Measurements from ENCODE around the gene NCAPD3.
"Not testable (repeated sequence)": the region's sequence is repeated elsewhere in the genome, so short reads cannot be mapped to it uniquely, and the experiment has no call there.

Gene NCAPD3

DNA sequence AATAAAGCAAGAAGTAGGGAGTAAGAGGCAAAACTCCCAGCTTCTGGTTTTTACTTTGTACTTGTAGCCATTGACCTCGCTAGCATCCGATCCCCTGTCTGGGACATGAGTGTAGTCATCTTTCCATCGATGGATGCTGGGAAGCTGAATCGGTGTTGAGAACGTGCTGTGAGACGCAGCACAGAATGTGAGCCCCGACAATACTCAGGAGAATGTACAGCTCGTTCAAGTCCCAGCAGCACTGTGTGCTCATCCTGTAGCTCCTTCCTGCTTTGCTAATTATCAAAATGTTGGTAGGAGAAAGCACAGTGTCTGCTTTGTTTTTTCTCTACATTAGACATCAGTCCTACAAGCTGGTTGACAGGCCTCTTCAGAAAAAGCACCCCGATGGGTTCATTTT lies 98.3 kb downstream of the NCAPD3 start:
- no peak for FAIRE-seq

DNA sequence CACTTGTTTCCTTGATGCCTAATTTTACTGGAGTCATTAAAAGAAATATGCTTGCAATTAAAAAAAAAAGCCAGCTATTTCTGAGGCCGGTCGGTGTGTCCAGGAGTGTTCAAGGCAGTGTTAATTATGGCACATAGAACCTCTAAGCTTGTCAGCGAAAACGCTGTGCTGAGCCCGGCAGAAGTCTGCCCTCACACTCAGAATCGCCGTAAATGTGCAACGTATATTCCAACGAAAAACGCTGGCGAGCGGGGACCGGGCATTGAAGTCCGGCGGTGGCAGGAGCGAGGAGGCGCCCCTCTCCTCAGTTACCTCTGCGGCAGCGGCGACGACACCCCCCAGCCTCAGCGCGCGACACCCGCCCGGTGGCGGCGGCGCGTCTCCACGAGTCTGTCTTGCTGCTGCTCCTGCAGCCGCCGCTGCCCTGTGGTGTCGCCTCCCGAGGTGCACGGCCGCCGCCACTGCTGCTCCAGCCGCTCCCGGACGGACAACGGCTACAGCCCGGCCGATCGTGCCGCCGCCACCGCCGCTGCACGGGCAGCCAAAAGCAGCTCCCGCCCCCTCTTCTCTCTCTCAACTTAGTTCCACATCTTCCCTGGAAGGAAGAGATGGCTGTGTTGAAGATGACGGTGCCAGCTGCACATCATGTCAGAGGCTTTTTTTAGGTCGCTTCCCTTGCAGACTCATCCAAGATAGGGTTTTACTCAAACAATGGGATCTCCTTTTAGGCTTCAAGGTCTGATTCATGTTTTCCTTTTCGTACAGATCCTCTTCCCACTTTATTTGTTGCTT lies 98.9 kb downstream of the NCAPD3 start:
- no peak for FAIRE-seq

DNA sequence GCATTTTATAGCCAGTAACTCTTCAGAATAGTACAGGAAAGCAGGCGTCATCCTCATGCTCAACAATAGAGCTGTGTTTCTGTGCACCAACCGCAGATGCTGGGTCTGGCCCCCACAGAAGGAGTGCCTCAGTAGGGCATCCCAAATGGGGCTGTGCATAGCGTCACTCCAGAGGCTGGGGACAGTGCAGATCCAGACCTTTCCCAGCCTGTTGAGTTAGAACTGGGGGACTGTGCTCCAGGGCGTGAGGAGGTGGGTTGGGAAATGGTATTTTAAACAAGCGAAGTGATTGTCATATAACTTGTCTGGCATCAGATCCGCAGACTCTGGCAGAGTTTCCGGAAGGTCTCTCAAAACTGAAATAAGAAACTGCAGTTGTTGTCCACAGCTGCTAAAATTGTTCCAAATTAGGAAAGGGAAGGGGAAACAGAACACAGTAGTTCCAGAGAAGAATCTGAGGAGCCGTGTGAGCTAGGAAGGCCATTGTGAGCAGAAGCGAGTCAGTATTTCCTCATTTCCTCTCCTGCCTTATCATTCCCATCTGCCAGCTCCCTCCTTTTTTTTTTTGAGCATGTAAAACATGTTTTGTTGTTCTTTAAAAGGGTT lies 102.7 kb downstream of the NCAPD3 start:
- FAIRE-seq: no peak

DNA sequence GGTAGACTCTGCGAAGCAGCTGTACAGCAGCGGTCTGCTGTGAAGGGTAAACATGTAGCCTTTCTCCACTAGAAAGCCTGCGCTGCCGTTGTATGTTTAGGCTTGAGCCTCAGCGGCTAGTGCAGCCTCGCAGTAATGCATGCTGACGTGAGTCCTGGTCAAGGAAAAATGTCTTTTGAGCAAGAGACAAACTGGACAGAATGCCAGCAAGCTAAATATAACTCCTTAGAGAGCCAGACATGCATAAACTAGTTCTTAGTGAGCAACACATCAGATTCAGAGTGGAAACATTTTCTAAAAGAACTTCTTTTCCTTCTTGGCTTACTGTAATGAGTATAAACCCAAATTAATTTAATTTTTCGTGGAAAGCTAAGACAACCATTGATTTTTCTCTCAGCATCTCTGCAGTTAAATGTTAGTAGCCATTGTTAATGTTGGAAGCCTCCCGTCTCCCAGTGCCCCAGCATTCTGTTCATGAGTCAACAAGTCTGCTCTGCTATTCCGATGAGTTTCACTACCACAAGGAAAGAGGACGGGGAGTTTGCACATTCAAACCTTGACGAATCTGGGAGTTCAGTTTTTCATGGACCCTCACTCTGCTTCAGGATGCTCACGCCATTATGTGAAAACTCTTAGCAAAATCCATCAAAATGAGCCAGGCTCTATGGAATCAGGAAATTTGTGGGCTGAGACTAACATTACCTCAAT lies 103.5 kb downstream of the NCAPD3 start:
- no peak for FAIRE-seq

DNA sequence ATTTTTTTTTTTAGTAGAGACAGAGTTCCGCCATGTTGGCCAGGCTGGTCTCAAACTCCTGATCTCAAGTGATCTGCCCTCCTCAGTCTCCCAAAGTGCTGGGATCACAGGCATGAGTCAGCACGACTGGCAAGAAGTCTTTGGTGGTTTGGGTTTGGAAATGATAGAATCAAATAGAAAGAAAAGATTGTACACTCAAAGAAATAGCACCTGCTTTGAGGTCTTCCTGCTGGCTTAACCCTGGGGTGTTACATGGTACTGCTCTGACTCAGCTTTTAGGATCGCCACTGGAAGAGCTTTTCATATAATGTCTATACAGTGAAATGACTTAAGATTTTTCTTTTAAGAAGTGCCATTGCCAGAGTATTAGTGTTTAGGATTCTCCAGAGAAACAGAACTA lies 104.7 kb downstream of the NCAPD3 start:
- no peak for FAIRE-seq

DNA sequence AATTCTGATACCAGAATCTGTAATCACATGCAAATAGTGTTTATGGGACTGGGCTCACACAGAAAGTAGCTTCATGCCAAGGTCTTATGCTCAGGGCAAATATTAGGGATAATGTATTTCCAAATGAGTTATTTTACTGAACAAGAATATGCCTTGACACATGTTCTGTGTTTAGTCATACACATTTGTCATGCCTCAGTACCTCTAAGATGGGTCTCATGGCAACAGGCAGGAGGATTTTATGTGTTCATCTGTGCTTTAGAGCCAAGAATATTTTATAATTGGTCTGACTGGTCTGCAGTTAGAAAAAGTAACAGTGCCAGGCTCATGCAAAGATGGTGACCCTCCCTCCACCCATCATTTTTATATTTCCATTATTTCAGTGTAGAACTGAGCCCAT lies 105.8 kb downstream of the NCAPD3 start:
- FAIRE-seq: no peak

DNA sequence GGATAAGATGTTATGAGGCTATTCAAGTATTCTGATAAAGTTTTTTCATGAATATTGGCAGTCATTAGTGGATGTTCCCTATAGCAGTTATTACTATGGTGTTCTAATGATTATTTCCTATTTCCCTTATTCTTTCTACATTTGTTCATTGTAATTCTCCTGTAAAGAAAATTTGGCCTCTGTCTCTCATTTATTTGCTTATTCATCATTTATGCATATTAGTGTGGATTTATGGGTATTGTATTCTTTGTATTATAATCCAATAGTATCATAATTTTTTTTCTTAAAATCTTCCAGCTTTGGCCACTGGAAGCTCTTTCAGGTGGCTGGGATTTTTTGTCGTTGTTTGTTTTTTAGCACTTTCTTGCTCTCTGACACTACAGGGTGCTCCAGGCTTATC lies 107.6 kb downstream of the NCAPD3 start:
- no peak for FAIRE-seq

DNA sequence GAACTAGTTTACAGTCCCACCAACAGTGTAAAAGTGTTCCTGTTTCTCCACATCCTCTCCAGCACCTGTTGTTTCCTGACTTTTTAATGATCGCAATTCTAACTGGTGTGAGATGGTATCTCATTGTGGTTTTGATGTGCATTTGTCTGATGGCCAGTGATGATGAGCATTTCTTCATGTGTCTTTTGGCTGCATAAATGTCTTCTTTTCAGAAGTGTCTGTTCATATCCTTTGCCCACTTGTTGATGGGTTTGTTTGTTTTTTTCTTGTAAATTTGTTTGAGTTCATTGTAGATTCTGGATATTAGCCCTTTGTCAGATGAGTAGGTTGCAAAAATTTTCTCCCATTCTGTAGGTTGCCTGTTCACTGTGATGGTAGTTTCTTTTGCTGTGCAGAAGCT lies 110.0 kb downstream of the NCAPD3 start:
- not testable (repeated sequence) for FAIRE-seq

DNA sequence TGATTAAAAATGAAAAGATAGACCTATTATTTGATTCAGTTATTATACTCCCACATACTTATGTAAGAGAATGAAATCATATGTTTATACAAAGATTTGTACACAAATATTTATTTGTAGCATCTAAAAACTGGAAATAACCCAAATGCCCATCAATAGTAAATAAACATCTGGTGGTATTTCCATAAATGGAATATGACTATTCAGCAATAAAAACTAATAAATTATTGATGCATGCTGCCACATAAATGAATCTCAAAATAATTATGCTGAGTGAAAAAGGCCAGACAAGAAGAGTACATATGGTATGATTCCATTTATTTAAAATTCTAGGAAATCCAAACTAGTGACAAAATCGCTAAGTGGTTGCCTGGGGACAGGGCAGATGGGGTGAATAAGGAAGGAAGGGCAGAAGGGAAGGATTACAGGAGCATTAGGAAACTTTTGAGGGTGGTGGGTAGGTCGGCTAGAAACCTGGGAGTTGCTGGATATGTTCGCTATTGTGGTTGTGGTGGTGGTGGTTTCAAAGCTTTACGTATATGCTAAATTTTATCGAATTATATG lies 113.4 kb downstream of the NCAPD3 start:
- no peak for FAIRE-seq
